NCI-H2196 treated with DMSO at 0.1 percent for 48 hours (cell line): ENCODE data around the gene CBLN3.

ENCODE experiments used
- DNase-seq: peaks from one replicate; lab custom pipeline; 2025; ENCODE audit not compliant: unreplicated experiment; lab: John Stamatoyannopoulos, UW

CBLN3 gene

GRCh38 chr14:24385524-24385923 is 43.9 kb downstream of the CBLN3 start:
- no peak for DNase-seq

GRCh38 chr14:24384169-24384568 is 45.3 kb downstream of the CBLN3 start:
- DNase-seq = no peak

- no peak for DNase-seq
Observed at GRCh38 chr14:24382064-24382371, 47.5 kb downstream of the CBLN3 start.

GRCh38 chr14:24381363-24382063 is 48.0 kb downstream of the CBLN3 start:
- no peak for DNase-seq

- no peak for DNase-seq
Observed at GRCh38 chr14:24379907-24380730, 49.3 kb downstream of the CBLN3 start.

GRCh38 chr14:24378981-24379906 is 50.2 kb downstream of the CBLN3 start:
- no peak for DNase-seq

GRCh38 chr14:24378327-24378726 is 51.1 kb downstream of the CBLN3 start:
- no peak for DNase-seq

- DNase-seq = peak; percentile 65
Observed at GRCh38 chr14:24377657-24378056, 51.8 kb downstream of the CBLN3 start.

- no peak for DNase-seq
Observed at GRCh38 chr14:24377126-24377525, 52.3 kb downstream of the CBLN3 start.
